Ovary (tissue), 9 donors: ENCODE results near the gene TTLL10. TPM values are rescaled to one million over a fixed set of nuclear protein-coding genes. Genes with fewer than 3 reads are reported as not detected.
"Not testable (repeated sequence)": the region's sequence is repeated elsewhere in the genome, so short reads cannot be mapped to it uniquely, and the experiment has no call there.

Experiments used
- DNase-seq, 5 donors: peaks; one replicate each; pipeline ENCODE4 v3.0.0-alpha.2; 2019 to 2020
- H3K27ac ChIP-seq, 2 donors: fragments of 200-600 bp; one replicate each; pipeline versions ENCODE4 v1.5.1 to v1.8.0; 2019 to 2022
- H3K27me3 ChIP-seq: fragments of 200-600 bp; one replicate; pipeline ENCODE4 v1.8.0; 2022
- H3K36me3 ChIP-seq: fragments of 200-600 bp; sonication (generic); one replicate; pipeline ENCODE4 v1.5.1; 2019
- H3K4me1 ChIP-seq: one replicate; pipeline ENCODE4 v1.8.1; 2013; ENCODE audit warnings: mild to moderate bottlenecking, moderate library complexity; ENCODE audit not compliant: insufficient read depth
- H3K4me3 ChIP-seq: fragments of 200-600 bp; sonication (generic); one replicate; pipeline ENCODE4 v1.5.1; 2017
- H3K9me3 ChIP-seq, 2 donors: fragments of 200-600 bp in 1 of 2; sonication (generic) in 1 of 2; one replicate each; pipeline versions ENCODE4 v1.5.1 to v1.8.1; 2013 to 2019; ENCODE audit warnings: mild to moderate bottlenecking in 1 of 2, moderate library complexity in 1 of 2
- EP300 ChIP-seq: sonication (generic); formaldehyde crosslinking; IDR thresholded peaks from one replicate; pipeline ENCODE4 v1.6.1; 2017; ENCODE audit warnings: antibody characterized with exemption
- POLR2A ChIP-seq: fragments of 450-650 bp; IDR thresholded peaks from one replicate; pipeline ENCODE4 v1.6.1; 2017; ENCODE audit warnings: antibody characterized with exemption, mild to moderate bottlenecking, moderate library complexity
- WGBS, 3 donors: extraction: QIAGEN DNeasy Blood & Tissue Kit in 1 of 3; methylation state at CpG; one replicate each; pipeline versions ENCODE4 v1.1.5 to v1.1.7; 2013 to 2017; 5-methylcytosine and 5-hydroxymethylcytosine counted together
- intact Hi-C, 4 donors: fragments of 100-400 bp; cut with DNase I; formaldehyde crosslinking; loops; one replicate each; pipeline versions ENCODE4 v1.11.0 to v1.15.1; 2022 to 2023
- polyA plus RNA-seq, 2 donors: library from polyadenylated mRNA; stranded (reverse); fragments of 200-250 nt in 1 of 2; fragments of 350-450 nt in 1 of 2; fragmentation: Illumina TruSeq in 1 of 2; extraction: RNeasy Lipid Tissue Mini Kit (QIAGEN cat#74804) in 1 of 2; gene quantifications; one replicate each; pipeline ENCODE4 v1.2.3, GENCODE V29; 2013 to 2014
- total RNA-seq, 7 donors: library from RNA; depleted of rRNA in 2 of 7; stranded (reverse); fragments of >200 nt in 2 of 7; fragmentation: NEBNext Ultra II Directional in 3 of 7; extraction: Animal tissue kit (Norgen Biotek cat#: 25700) in 3 of 7; gene quantifications; one replicate each; pipeline versions ENCODE4 v1.1.0 to v1.2.4, GENCODE V29; 2016 to 2023
- TF ChIP-seq, protein P1 (sequence below), 3 donors: fragments of 450-650 bp in 2 of 3; fragments of 200-600 bp in 1 of 3; IDR thresholded peaks; one replicate each; pipeline versions ENCODE4 v1.5.1 to v1.8.0; 2016 to 2022; ENCODE audit warnings: antibody characterized with exemption in 3 of 3, mild to moderate bottlenecking in 1 of 3
- donor health status: DM: no; HTN: no; CAD: no; lungs with moderate emphysema.
- donor health status: DM: no; HTN: no; CAD: no.
- donor health status: Bipolar disorder and iron deficiency.
- donor health status: DM: yes; HTN: yes; CAD: no.
- donor health status: DM: no; HTN: no; CAD: no.
- donor health status: DM: yes; HTN: yes; CAD: no.

The TTLL10 gene
- total and polyA plus RNA-seq, 9 donors = 0.60 to 7.0 (median 1.1) TPM; not detected in 4

DNA sequence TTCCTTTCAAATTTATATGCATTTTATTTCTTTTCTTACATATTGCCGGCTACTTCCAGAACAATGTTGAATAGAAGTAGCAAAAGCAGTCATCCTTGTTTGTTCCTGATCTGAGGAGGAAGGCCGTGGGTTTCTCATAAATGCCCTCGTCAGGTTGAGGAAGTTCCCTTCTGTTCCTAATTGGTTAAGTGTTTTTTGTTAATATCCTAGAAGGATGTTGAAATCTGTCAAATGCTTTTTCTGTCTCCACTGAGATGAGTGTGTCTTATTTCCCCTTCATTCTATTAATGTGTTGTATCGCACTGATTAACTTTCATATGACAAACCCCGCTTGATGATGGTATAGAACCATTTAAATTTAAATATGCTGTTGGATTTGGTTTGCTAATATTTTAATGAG, 15.4 kb downstream of the TTLL10 start:
- Histone ChIP-seq H3K9me3 (peaks cover 0 to 7% of the 10 kb centered on the region in 2 donors), H3K36me3 (no peaks in the 10 kb centered on the region), H3K27ac (no peak overlapping the region), H3K4me3 (no peak overlapping the region), H3K27me3 (no peaks in the 10 kb centered on the region), H3K4me1 (no peaks in the 10 kb centered on the region)
- no peak for DNase-seq
- WGBS, 3 donors = 70 to 84% (median 70%) methylated on average over 5 of the region's 5 CpGs
- TF ChIP-seq, protein P1, sequence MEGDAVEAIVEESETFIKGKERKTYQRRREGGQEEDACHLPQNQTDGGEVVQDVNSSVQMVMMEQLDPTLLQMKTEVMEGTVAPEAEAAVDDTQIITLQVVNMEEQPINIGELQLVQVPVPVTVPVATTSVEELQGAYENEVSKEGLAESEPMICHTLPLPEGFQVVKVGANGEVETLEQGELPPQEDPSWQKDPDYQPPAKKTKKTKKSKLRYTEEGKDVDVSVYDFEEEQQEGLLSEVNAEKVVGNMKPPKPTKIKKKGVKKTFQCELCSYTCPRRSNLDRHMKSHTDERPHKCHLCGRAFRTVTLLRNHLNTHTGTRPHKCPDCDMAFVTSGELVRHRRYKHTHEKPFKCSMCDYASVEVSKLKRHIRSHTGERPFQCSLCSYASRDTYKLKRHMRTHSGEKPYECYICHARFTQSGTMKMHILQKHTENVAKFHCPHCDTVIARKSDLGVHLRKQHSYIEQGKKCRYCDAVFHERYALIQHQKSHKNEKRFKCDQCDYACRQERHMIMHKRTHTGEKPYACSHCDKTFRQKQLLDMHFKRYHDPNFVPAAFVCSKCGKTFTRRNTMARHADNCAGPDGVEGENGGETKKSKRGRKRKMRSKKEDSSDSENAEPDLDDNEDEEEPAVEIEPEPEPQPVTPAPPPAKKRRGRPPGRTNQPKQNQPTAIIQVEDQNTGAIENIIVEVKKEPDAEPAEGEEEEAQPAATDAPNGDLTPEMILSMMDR (IDR thresholded peaks at IDR 0.05) = no peak
- no peak for TF ChIP-seq EP300
- TF ChIP-seq POLR2A = no peak
- intact Hi-C loops = no loop called here

DNA sequence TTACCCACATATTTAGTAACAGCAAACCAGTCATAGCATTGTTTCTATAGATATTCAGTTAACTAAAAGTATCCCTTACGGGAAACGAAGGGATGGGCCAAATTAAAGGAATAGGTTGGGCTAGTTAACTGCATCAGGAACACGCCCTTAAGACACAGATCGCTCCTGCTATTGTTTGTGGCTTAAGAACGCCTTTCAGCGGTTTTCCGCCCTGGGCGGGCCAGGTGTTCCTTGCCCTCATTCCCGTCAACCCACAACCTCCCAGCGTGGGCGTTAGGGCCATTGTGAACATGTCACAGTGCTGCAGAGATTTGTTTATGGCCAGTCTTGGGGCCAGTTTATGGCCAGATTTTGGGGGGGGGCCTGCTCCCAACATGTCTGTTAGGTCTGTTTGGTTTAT, 18.1 kb downstream of the TTLL10 start:
- Histone ChIP-seq H3K4me3 (no peak overlapping the region), H3K27ac (no peak overlapping the region), H3K4me1 (no peaks in the 10 kb centered on the region), H3K9me3 (peaks cover 0 to 15% of the 10 kb centered on the region in 2 donors), H3K27me3 (no peaks in the 10 kb centered on the region), H3K36me3 (no peaks in the 10 kb centered on the region)
- DNase-seq = peak in 1 of 5 donors; percentile 23
- 73 to 89% (median 88%) methylated on average over 11 of the region's 11 CpGs for WGBS, 3 donors
- intact Hi-C loops = no loop called here
- TF ChIP-seq EP300 (no peak), POLR2A (no peak)

DNA sequence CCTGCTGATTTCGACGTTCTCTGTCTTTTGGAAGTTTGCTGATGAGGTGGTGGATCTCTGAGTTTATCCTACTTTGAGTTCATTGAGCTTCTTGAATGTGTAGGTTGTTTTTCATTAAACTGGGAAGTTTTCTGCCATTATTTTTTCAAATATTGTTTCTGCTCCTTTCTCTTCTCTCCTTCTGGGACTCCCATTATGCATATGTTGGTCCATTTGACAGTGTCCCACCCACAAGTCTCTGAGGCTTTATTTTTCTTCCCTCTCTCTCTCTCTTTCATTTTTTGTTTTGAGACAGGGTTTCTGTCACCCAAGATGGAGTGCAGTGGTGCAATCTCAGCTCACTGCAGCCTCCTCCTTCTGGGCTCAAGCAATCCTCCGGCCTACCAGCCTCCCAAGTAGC, 21.0 kb downstream of the TTLL10 start:
- Histone ChIP-seq H3K4me1 (no peaks in the 10 kb centered on the region), H3K4me3 (no peak overlapping the region), H3K27ac (no peak overlapping the region), H3K9me3 (peaks cover 0 to 15% of the 10 kb centered on the region in 2 donors), H3K36me3 (no peaks in the 10 kb centered on the region), H3K27me3 (no peaks in the 10 kb centered on the region)
- intact Hi-C loops = no loop called here
- TF ChIP-seq, protein P1 (IDR thresholded peaks at IDR 0.05) = no peak
- TF ChIP-seq EP300 (no peak), POLR2A (no peak)
- no peak for DNase-seq
- WGBS, 3 donors = 59 to 86% (median 83%) methylated on average over 3 of the region's 3 CpGs

DNA sequence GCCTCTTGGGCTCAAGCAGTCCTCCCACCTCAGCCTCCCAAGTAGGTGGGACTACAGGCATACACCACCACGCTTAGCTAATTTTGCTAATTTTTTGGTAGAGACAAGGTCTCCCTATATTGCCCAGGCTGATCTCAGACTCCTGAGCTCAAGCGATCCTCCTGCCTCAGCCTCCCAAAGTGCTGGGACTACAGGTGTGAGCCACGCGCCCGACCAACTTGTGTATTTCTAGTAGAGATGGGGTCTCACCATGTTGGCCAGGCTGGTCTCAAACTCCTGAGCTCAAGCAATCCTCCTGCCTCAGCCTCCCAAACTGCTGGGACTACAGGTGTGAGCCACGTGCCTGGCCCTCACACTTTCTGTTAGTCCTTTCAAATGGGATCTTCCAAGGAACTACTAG, 22.0 kb downstream of the TTLL10 start:
- H3K4me1 ChIP-seq, H3K27ac ChIP-seq, intact Hi-C loops, H3K4me3 ChIP-seq, H3K36me3 ChIP-seq, DNase-seq, H3K27me3 ChIP-seq: not testable (repeated sequence)
- H3K9me3 ChIP-seq = peaks cover 0 to 15% of the 10 kb centered on the region in 2 donors
- 89 to 94% (median 94%) methylated on average over 6 of the region's 6 CpGs for WGBS, 3 donors

DNA sequence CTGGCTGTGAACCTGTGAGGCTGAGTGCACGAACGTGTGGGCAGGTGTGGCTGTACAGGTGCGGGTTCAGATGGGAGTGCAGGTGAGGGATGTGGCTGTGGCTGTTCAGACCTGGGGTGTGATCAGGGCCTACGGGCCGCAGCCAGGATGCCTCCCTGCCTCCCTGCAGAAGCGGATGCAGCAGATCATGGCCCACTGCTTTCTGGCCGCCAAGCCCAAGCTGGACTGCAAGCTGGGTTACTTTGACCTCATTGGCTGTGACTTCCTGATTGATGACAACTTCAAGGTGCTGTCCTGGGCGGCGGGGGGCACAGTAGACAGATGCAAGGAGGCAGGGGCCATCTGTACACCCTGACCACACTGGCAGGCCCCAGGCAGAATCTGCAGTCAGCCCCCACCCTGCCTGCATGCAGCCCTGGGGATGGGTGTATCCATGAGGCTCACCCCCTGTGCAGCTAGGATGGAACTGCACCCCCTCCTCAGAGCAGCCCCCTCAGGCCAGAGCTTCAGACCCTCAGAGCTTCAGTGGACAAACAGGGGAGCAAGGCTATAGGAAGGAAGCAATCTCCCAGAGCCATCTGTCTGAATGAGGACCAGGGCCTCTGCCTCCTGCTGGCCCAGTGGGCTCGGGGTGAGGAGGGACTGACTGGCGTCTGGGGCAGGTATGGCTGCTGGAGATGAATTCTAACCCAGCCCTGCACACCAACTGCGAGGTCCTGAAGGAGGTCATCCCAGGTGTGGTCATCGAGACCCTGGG, 22.9 kb downstream of the TTLL10 start:
- 69 to 73% (median 70%) methylated on average over 13 of the region's 13 CpGs for WGBS, 3 donors
- Histone ChIP-seq H3K27ac (no peak overlapping the region), H3K4me3 (no peak overlapping the region), H3K4me1 (no peaks in the 10 kb centered on the region), H3K36me3 (no peaks in the 10 kb centered on the region), H3K9me3 (peaks cover 0 to 11% of the 10 kb centered on the region in 2 donors), H3K27me3 (no peaks in the 10 kb centered on the region)
- TF ChIP-seq EP300 = no peak
- TF ChIP-seq, protein P1 (IDR thresholded peaks at IDR 0.05) = no peak
- no peak for TF ChIP-seq POLR2A
- intact Hi-C loops = no loop called here
- peak in 1 of 5 donors; percentile 7 for DNase-seq
